GM19025 (cell line): ENCODE results near the gene EPAS1.

ENCODE experiments used
- ATAC-seq: cut with Tn5 transposase; IDR thresholded peaks from one replicate; pipeline ENCODE4 v1.9.1; 2021; ENCODE audit warnings: mild to moderate bottlenecking, low read depth, moderate library complexity; ENCODE audit not compliant: unreplicated experiment

EPAS1 gene

DNA sequence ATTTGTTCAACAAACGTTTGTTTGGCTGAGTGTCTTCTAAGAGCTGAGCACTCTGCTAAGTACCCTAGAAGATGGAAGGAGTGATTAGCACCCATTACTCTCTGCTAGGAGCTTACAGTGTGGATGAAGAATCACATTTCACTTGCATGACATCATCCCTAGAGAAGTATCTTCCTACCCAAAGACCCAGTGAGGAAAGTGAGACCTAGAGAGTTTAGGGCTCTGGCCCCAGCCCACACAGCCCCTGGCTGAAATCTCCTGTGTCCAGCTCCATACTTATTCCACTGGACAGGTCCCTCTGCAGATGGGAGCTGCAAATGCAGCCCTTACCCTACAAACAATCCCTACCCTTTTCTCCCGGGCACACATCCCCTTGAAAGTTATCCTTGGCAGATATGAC, 26.8 kb upstream of the EPAS1 start:
- ATAC-seq: no peak

DNA sequence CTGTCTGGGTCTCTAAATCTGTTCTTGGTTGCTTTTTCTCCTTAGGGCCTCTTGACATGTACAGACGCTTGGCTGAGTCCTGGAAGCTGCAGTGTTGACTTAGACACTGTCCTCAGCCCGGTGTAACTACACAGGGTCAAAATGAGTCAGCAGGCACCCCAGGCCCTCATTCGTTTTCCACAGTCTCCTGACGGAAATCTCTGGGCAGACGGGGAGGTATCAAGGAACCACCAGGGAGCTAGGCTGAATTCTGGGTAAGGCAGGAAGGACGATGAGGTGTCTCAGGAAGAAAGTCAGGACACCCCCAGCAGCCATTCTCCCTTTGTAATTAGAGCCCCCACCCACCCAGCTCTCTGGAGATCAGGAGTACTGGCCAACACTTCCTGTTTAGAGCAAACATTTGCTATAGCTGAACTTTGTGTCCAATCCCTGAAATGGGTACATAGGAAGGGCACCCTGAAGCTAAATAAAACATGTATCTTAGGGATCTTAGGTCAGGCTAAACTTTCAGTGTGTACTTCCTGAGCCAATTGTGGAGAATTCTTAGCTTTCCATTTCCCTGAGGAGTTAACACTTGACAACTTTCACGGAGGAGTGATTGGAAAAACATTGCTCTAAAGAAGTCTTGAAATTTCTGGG, 23.9 kb upstream of the EPAS1 start:
- no peak for ATAC-seq

DNA sequence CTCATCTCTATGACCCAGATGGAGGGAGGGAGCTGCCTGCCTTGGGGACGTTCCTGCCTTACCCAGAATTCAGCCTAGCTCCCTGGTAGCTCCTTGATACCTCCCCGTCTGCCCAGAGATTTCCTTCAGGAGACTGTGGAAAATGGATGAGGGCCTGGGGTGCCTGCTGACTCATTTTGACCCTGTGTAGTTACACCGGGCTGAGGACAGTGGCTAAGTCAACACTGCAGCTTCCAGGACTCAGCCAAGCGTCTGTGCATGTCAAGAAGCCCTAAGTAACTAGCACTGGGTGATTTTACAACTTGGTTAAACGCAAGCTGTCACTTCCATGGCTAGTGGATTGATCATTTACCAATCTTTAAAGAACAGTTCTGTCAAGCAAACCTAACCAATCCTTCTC, 23.3 kb upstream of the EPAS1 start:
- ATAC-seq: no peak

DNA sequence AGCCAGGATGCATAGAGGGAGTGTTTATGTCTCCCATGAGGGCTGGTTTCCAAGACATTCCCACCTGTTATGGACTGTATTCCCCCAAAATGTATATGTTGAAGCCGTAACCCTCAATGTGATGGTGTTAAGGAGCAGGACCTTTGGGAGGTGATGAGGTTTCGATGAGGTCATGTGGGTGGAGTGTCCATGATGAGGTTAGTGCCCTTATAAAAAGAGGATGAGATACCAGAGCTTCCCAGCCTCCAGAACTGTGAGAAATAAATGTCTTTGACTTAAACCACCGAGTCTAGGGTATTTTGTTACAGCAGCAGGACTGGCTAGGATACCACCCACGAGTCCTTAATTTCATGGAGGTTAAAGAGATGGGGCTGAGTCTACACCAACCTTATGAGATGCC, 22.6 kb upstream of the EPAS1 start:
- no peak for ATAC-seq

DNA sequence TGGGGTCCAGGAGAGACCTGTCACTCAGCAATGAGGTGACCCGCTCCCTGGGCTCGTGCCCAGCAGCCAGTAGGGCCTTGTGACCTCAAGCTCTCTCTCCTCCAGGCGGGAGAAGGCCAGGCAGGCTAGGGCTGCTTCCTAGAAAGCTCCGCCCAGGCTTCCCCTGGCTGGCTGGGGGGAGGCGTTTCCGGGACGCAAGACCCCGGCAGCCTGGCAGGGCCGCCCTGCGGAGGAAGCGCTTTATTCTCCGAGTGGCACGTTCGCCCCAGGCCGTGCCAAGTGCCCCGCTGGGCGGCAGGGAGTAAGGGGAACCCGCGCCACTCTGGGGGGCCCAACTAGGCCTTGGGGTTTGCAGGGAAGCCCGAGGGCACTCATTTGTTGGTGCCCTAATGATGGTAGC, 21.2 kb upstream of the EPAS1 start:
- ATAC-seq: no peak

DNA sequence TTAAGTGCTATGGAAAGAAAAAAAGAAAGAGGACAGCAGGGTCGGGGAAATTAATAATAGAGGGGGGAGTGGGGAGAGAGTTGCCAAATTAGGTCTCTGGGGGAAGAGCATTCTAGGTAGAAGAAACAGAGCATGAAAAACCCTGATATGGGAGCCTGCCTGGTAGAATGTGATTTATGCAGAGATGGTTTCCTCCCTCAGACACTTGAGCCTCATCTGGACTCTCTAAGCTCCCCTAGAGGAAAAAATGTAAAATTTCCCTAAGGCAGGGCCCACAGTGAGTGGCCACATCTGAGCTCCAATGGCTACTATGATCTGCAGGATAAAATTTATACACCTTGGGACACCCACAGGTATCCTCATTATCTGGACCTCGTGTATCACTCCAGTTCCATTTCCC, 20.6 kb upstream of the EPAS1 start:
- no peak for ATAC-seq

DNA sequence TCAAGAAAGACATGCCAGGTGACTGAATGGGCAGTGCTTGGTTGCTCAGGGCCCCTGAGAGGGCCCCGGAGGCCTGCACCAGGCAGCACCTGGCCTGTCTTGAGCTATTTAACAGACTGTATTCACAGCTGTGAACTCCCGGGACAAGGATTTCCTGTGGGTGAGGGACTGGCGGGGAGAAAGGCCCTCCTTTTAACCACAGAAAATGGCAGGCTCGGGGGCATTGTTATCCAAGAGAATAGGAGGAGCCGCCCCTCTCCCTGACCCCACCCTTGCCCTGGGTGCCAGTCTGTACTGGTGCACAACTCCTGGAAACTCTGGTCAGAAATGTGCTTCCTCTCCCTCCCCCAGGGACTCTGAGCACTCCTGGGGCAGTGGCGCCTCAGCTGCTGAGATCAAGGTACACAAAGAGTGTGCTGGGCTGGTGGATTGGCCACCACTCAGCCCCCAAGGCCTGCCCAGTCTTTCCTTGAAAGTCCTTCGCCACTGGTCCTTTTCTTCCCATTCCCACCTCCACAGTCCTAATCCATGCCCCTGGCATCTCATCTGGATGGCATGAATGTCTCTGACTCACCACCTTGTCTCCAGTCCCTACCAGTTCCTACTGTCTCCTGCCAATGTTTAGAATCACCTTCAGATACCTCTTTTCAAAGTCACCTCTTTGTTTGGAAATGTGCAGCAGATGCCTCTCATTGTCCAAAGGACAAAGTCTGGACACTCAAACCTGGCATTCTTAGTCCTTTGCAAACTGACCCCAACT, 19.6 kb upstream of the EPAS1 start:
- ATAC-seq: no peak

DNA sequence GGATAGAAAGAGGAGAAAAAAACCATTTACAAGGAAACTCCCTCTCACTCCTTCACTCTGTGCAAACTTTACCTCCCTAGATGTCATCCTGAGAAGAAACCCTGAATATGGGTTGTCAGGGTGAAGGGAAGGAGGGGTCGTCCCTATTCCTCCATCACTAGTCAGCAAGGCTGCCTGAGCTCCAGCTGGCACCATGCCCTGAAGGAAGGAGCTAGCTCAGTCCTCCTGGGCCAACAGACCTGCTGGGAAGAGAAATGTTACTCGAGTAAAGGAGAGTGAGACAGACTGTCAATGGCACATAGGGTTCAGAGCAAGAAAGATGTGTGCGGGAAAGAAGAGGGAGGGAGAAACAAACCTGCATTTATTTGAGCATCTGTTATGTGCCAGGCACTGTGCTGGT, 18.3 kb upstream of the EPAS1 start:
- no peak for ATAC-seq

DNA sequence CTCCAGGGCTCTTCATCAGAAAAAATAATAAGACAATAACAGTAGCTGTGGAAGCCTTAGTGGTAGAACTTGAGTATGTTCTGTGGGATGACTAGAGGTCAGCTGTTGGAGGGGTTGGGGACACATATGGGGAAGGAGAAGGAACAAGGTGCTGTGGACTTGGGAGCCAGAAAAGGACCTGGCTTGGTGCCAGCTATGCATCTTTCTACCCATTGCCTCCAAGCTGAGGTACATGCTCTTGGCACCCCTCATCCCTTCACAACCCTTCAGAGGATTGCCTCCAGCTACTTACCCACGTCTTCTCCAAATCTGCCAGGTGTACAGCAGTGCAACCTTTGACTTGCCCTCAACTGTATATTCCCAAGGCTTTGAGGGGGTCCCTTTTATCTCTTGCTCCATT, 15.3 kb upstream of the EPAS1 start:
- no peak for ATAC-seq

DNA sequence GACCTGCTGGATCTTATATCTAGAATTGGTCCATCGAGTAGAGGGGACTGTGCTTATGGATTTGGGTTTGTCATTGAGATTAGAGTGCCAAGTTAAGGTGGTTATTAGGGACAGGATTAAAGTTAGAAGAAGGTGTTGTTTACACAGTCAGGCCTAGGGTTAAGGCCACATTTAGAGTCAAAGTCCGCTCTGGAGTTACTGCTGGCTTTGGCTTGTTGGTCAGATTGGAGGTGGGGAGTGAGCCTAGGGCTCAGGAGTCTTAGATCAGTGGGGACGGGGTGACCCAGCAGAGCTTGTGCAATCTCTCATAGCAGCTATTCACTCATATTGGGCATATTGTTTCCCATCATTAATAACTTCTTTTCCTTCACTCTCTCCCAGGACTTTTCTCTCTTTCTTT, 13.5 kb upstream of the EPAS1 start:
- ATAC-seq: no peak

DNA sequence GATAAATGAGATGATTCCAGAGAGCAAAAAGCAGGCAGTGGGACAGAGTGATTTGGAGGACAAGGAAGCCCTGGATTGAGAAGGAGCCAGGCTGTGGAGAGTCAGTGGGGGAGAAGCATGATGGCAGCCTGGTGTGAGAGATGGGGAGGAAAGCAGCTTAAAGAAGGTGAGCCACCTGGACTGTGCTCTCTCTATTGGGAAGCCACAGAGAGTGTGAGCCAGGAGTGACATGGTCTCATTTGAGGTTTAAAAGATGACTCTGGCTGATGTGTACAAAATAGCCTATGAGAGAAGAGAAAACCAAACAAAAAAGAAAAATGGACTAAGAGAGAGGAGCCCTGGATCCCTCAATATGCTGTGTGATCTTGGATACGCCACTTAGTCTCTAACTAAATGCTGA, 12.9 kb upstream of the EPAS1 start:
- ATAC-seq: no peak

DNA sequence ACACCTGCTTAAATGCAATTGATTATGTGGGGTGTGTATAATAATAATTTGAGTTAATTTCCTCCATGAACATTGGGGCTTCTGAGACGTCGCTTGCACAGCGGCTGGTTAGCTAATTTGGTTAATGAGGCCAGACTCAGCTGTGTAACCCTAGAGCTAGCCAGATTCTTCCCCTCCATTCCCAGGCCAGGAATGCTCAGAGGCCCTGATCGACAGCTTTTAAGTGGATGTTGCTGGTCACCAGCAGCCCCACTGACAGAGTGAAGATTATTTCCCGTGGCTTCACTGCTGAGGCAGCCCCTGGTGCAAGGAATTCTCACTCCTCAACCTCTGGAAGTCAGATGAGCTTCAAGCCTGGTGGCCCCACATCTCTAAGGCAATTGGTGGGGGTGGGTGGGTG, 12.4 kb upstream of the EPAS1 start:
- ATAC-seq: no peak

DNA sequence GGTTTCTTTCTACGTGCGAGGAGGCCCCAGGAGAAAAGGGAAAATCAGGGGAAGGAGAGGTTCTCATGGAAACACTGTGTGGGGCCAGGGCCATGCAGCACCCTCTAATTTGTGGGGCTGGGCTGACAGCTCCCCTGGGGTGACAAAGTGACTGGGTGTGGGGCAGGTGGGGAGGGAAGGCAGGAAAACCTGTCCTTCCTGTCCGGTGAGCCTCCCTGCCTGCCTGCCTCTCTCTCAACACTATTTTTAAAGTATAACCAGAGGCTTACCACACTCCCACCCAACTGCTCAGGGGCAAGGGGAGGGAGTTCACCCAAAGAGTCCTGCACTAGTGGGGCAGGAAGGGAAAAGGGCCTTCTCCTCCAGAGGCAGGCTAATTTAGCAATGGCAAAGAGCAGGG, 10.5 kb upstream of the EPAS1 start:
- ATAC-seq: no peak

DNA sequence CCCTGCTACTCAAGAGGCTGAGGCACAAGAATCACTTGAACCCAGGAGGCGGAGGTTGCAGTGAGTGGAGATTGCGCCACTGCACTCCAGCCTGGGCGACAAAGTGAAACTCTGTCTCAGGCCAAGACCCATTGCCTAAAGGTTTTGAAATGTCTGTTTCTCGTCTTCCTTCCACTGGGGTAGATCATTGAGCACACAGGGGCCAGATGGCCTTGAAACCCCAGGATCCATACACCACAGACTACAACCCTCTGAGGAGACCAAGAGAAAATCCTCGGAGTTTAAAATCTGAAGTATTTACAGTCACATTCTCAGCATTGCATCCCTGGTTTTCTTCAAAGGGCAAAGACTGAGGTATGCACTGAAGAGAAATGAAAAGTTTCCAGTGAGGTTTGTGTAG, 7.1 kb upstream of the EPAS1 start:
- ATAC-seq: no peak

DNA sequence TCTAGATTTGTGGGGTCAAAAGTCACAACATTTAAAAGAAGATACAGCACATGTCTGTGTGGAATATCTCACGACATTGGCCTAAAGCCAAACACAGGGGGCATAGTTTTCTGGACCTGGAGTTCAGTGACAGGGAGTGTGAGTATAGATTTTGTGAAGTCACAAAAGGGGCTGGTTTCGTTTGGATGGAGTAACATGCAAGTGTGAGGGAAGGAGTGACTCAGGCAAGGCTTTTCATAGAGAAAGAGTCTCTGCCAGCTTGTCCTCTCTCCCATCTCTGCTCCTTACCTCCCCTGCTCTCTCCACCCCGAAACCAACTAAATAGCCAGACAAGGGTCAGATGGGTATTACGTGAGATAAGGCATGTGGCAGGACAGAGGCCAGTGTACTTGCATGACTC, 3.7 kb upstream of the EPAS1 start:
- ATAC-seq: no peak

DNA sequence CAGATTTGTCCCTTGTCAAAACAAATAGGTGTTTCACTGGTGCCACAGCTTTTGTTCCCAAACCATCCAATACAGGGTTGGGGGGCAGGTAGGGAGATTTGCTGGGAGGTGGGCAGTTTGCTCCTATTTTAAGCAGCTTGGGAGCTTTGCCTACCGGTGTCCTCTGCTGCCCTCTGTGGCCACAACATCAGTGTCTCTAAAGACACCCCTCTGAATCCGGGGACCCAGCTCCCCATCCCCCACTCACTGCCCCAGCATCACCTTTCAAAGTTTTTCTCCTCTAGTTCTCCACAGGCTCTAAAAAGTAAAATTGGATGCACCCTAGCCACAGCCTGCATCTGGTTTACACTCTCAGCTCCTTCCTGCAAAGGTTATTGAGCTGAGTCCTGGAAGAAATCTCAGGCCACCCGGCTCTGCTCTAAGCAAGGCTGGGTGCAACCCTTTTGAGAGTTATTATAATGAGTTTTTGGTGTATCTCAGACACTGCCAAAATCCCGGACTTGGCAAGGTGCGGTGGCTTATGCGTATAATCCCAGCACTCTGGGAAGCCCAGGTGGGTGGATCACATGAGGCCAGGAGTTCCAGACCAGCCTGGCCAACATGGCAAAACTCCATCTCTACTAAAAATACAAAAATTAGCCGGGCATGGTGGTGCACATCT, 2.9 kb upstream of the EPAS1 start:
- no peak for ATAC-seq

DNA sequence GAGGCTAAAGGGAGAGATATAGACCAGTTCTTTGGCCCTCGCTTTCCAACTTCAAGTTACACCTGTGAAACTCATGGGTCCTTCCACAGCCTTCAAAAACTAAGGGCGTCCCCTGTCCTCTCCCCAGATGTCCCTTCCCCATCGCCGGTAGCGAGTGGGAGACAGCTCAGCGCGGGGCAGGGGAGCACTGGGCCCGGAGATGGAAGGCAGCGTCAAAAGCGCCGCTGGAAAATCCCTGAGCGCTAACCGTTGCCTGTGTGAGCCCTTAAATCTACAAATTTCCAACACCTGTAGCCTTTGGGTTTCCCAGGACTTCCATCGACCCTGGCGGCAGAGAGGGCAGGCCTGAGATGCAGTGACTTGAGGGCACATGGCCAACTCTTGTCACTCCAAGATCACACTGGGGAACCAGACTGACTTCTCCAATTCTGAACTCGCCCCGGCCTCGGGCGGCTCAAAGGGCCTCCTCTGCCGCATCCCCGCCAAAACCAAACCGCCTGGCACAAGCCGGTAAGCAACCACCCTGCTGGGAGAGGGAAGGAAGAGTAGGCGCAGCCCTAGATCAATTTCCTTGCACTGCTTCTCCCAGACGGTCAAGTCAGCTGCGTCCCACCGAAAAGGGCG, 879 bp upstream of the EPAS1 start:
- ATAC-seq: no peak

DNA sequence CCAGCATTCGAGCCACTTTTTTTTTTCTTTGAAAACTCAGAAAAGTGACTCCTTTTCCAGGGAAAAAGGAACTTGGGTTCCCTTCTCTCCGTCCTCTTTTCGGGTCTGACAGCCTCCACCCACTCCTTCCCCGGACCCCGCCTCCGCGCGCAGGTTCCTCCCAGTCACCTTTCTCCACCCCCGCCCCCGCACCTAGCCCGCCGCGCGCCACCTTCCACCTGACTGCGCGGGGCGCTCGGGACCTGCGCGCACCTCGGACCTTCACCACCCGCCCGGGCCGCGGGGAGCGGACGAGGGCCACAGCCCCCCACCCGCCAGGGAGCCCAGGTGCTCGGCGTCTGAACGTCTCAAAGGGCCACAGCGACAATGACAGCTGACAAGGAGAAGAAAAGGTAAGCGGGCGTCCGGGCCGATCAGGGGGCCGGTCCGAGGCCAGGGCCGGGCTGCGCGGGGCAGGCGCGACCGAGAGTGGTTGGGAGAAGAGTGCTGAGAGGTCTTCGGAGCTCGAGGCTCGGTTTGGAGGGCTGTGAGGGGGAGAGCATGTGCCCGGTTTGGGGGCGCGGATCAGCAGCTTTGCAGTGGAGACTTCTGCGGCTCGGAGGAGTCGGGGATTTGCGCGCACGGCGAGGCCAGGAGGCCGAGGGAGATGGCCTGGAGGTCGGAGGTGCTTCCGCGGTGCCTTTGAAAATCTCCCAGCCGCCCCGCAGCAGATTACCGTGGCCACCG, 502 bp downstream of the EPAS1 start:
- peak; percentile 25 for ATAC-seq

DNA sequence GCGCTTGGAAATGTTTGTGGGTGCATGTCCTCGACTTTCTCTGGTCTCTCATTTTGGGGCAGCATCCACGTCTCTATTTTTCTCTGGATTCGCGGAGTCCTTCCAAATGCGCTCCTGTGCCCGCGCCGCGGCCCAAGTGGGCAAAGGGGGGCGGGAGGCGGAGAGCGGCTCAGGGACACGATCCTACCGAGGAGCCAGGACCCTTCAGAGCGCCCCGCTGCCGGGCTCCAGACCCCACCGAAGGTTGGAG, 990 bp downstream of the EPAS1 start:
- no peak for ATAC-seq

DNA sequence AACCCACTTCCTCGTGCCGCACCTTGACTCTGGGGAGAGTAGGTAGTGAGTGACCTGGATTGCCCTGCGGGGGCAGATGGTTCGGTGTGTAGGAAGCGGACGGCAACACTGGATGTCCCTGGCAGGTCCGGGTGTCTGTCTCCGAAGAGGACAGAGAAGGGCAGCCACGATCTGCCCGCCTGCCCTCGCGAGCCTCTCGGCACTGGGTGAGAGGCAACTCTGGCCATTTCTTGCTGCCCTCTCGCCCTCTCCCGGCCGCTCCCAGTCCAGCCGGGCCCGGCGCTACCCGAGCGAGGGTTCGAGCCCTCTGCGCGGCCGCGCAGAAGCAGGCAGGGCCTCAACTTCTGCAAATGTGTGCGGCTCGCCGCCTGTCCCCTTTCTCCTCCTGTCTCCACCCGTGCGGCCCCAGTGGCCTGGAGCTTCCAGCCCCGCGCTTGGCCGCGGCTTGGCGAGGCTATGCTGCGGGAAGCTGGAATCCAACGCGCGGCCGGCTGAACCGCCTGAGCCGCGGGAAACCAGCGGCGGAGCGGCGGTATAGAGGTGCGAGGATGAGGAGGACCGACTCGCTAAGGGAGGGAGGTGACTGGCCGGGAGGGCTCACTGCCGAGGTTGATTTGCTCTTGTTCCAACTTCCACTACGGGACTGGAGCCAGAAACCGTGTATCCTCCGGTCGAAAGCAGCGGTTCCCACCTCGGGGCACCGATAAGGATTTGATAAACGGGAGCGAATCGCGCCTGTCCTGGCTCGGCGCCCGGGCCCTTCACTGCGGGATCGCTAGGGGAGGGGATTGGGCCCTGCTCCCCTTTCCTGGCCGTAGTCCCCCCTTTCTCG, 1.5 kb downstream of the EPAS1 start:
- no peak for ATAC-seq
